HG03439 (cell line): Measurements from ENCODE around the gene MYL3.
A peak's percentile ranks its signal among the peaks of the same experiment; 100 is the strongest.
"Not testable (repeated sequence)": the region's sequence is repeated elsewhere in the genome, so short reads cannot be mapped to it uniquely, and the experiment has no call there.

Experiments used
- ATAC-seq: cut with Tn5 transposase; IDR thresholded peaks from one replicate; pipeline ENCODE4 v1.9.1; 2021; ENCODE audit warnings: mild to moderate bottlenecking, moderate library complexity; ENCODE audit not compliant: unreplicated experiment

MYL3 gene

GRCh38 chr3:46831316-46831715 lies 31.9 kb downstream of the MYL3 start:
- no peak for ATAC-seq

- ATAC-seq = no peak
These were observed 32.4 kb downstream of the MYL3 start for GRCh38 chr3:46830801-46831200.

GRCh38 chr3:46829699-46830208 lies 33.5 kb downstream of the MYL3 start:
- peak; percentile 74 for ATAC-seq

GRCh38 chr3:46825450-46825849 lies 37.8 kb downstream of the MYL3 start:
- no peak for ATAC-seq

- ATAC-seq = no peak
These were observed 38.9 kb downstream of the MYL3 start for GRCh38 chr3:46824211-46824970.

GRCh38 chr3:46823314-46823713 lies 39.9 kb downstream of the MYL3 start:
- not testable (repeated sequence) for ATAC-seq

- no peak for ATAC-seq
These were observed 41.7 kb downstream of the MYL3 start for GRCh38 chr3:46821553-46821952.

- ATAC-seq = no peak
These were observed 42.4 kb downstream of the MYL3 start for GRCh38 chr3:46820852-46821251.

GRCh38 chr3:46812237-46812791 lies 50.9 kb downstream of the MYL3 start:
- ATAC-seq = no peak

- ATAC-seq = no peak
These were observed 51.5 kb downstream of the MYL3 start for GRCh38 chr3:46811615-46812236.

GRCh38 chr3:46808766-46809165 lies 54.5 kb downstream of the MYL3 start:
- not testable (repeated sequence) for ATAC-seq
